Loucy (cell line): ENCODE results near the gene PDE4D.

Source experiments
- H2AFZ ChIP-seq: fragments of 200-600 bp; sonication (generic); 2 replicates; pipeline ENCODE4 v1.6.0; 2016; ENCODE audit warnings: antibody characterized with exemption, mild to moderate bottlenecking, low read length, moderate library complexity
- H3F3A ChIP-seq: fragments of 200-600 bp; 2 replicates; pipeline ENCODE4 v1.6.0; 2016; ENCODE audit warnings: antibody characterized with exemption, low read depth, mild to moderate bottlenecking
- H3K27me3 ChIP-seq: fragments of 200-600 bp; sonication (generic); 2 replicates; pipeline ENCODE4 v1.6.1; 2014; ENCODE audit warnings: low read length, mild to moderate bottlenecking; ENCODE audit not compliant: insufficient read depth, poor library complexity, severe bottlenecking
- H3K36me3 ChIP-seq: fragments of 200-600 bp; sonication (generic); 2 replicates; pipeline ENCODE4 v1.6.1; 2016; ENCODE audit warnings: low read length; ENCODE audit not compliant: insufficient read depth
- H3K4me1 ChIP-seq: fragments of 200-600 bp; sonication (generic); 2 replicates; pipeline ENCODE4 v1.5.1; 2014; ENCODE audit warnings: low read length, mild to moderate bottlenecking; ENCODE audit not compliant: insufficient read depth, poor library complexity, severe bottlenecking
- H3K4me2 ChIP-seq: fragments of 200-600 bp; sonication (generic); 2 replicates; pipeline ENCODE4 v1.6.0; 2014; ENCODE audit warnings: antibody characterized with exemption, low read length, low read depth, mild to moderate bottlenecking; ENCODE audit not compliant: poor library complexity, severe bottlenecking
- H3K4me3 ChIP-seq: fragments of 200-600 bp; sonication (generic); 2 replicates; pipeline ENCODE4 v1.5.1; 2014; ENCODE audit warnings: low read length, mild to moderate bottlenecking, mixed read lengths; ENCODE audit not compliant: poor library complexity, severe bottlenecking
- H3K79me2 ChIP-seq: fragments of 200-600 bp; sonication (generic); 2 replicates; pipeline ENCODE4 v1.6.1; 2014; ENCODE audit warnings: low read length; ENCODE audit not compliant: insufficient read depth
- H3K9ac ChIP-seq: fragments of 200-600 bp; sonication (generic); 2 replicates; pipeline ENCODE4 v1.6.0; 2014; ENCODE audit warnings: mild to moderate bottlenecking, low read depth, low read length, moderate library complexity; ENCODE audit not compliant: poor library complexity, severe bottlenecking
- H3K9me2 ChIP-seq: fragments of 200-600 bp; sonication (generic); replicated peaks from 2 replicates; pipeline ENCODE4 v1.6.1; 2016; ENCODE audit warnings: low read depth, low read length, mixed read lengths
- H3K9me3 ChIP-seq: fragments of 200-600 bp; sonication (generic); 2 replicates; pipeline ENCODE4 v1.6.1; 2014; ENCODE audit warnings: mild to moderate bottlenecking, antibody characterized with exemption, low read length, low read depth; ENCODE audit not compliant: insufficient read depth
- H4K20me1 ChIP-seq: fragments of 200-600 bp; sonication (generic); 2 replicates; pipeline ENCODE4 v1.6.0; 2014; ENCODE audit warnings: antibody characterized with exemption, low read length, mild to moderate bottlenecking; ENCODE audit not compliant: insufficient read depth, poor library complexity, severe bottlenecking
- EZH2phosphoT487 ChIP-seq: fragments of 200-600 bp; IDR thresholded peaks from 2 replicates; pipeline ENCODE4 v1.6.1; 2018; ENCODE audit warnings: antibody characterized with exemption, mild to moderate bottlenecking, moderate library complexity, borderline replicate concordance
- TF ChIP-seq, protein P1 (sequence below): fragments of 200-600 bp; sonication (generic); conservative IDR thresholded peaks from 2 replicates; pipeline ENCODE4 v1.5.1; 2014; ENCODE audit warnings: mild to moderate bottlenecking, antibody characterized with exemption, low read length

PDE4D gene

DNA sequence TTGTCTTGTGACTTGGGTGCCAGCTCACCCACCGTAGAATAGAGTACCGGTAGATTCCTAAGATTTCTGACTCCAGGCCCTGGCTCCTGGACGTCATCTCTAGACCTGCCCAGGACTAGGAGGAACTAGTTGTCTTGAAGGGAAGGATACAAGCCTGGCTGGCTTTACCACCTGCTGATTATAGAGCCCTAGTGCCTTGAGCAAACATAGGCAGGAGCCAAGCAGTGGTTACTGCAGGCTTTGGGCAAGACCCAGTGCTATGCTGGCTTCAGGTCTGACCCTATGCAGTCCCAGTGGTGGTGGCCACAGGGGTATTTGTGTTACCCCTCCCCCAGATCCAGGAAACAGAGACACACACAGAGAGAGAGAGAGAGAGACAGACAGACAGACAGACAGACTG lies 606.2 kb downstream of the PDE4D start:
- no peak overlapping the region for H3K4me2 ChIP-seq
- H3F3A ChIP-seq: no peaks in the 10 kb centered on the region
- no peak overlapping the region for H3K4me3 ChIP-seq
- no peak overlapping the region for H3K9ac ChIP-seq
- TF ChIP-seq, protein P1, sequence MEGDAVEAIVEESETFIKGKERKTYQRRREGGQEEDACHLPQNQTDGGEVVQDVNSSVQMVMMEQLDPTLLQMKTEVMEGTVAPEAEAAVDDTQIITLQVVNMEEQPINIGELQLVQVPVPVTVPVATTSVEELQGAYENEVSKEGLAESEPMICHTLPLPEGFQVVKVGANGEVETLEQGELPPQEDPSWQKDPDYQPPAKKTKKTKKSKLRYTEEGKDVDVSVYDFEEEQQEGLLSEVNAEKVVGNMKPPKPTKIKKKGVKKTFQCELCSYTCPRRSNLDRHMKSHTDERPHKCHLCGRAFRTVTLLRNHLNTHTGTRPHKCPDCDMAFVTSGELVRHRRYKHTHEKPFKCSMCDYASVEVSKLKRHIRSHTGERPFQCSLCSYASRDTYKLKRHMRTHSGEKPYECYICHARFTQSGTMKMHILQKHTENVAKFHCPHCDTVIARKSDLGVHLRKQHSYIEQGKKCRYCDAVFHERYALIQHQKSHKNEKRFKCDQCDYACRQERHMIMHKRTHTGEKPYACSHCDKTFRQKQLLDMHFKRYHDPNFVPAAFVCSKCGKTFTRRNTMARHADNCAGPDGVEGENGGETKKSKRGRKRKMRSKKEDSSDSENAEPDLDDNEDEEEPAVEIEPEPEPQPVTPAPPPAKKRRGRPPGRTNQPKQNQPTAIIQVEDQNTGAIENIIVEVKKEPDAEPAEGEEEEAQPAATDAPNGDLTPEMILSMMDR: no peak
- no peak for TF ChIP-seq EZH2phosphoT487
- H2AFZ ChIP-seq: no peak overlapping the region
- H3K9me2 ChIP-seq: no peaks in the 10 kb centered on the region
- H3K4me1 ChIP-seq: no peaks in the 10 kb centered on the region
- no peaks in the 10 kb centered on the region for H3K79me2 ChIP-seq
- H3K27me3 ChIP-seq: no peaks in the 10 kb centered on the region
- no peaks in the 10 kb centered on the region for H3K9me3 ChIP-seq
- no peaks in the 10 kb centered on the region for H3K36me3 ChIP-seq
- no peaks in the 10 kb centered on the region for H4K20me1 ChIP-seq

DNA sequence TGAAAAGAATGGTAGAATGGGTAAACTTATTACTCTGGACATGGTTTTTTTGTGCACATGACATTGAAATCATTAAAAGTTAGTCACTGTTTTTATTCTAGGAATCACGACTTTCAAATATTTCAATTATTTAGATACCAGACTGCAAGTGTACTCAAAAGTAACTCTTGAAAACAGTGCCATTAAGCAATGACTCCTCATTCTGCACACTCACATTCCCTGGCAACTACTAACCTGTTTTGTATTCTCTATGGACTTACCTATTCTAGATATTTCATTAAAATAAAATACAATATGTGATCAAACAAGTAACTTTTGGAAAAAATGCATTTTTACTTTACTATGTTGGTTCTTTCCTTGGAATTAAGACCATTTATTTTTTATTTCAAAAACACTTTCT lies 607.0 kb downstream of the PDE4D start:
- Histone ChIP-seq H3K9me2 (no peaks in the 10 kb centered on the region), H3F3A (no peaks in the 10 kb centered on the region), H3K9me3 (no peaks in the 10 kb centered on the region), H3K79me2 (no peaks in the 10 kb centered on the region), H2AFZ (no peak overlapping the region), H3K9ac (no peak overlapping the region), H3K4me3 (no peak overlapping the region), H3K4me2 (no peak overlapping the region), H3K27me3 (no peaks in the 10 kb centered on the region), H3K4me1 (no peaks in the 10 kb centered on the region), H3K36me3 (no peaks in the 10 kb centered on the region), H4K20me1 (no peaks in the 10 kb centered on the region)
- TF ChIP-seq EZH2phosphoT487: no peak
- TF ChIP-seq, protein P1: no peak

DNA sequence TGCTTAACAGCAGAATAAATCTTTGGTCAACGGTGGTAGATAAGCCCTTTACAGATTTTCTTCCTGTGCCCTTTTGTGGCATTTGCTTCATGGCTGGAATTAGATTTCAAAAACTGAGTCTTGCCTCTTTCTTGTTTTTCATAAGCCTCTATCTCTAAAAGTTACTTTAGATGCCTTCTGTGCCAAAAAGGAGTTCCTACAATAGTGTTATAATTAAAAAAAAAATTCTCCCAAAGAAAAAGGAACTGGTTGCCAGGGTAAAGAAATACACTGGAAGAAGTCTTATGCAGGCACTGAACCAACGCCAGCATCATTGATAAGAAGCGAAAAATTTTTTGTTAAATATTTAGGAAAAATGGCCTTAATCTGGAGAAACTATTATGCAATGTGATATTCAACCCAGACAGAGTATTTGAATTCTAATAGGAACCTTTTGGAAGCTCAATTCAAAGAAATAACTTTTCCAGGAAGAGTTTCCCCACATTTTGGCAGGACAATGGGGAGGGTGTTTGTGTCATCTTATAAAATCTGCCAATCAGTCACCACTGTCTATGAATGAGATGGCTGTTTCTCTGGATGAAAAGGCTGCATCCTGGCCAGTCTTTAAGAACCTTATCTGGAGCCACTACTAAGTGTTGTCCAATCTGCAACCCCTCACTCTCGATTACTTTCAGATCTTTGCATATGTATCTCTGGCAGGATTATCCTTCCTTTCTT lies 608.1 kb downstream of the PDE4D start:
- no peak for TF ChIP-seq EZH2phosphoT487
- TF ChIP-seq, protein P1: no peak
- H3K9me2 ChIP-seq: no peaks in the 10 kb centered on the region
- H3K9ac ChIP-seq: no peak overlapping the region

More for the DNA sequence above, 608.1 kb downstream of the PDE4D start:
- no peaks in the 10 kb centered on the region for H3K36me3 ChIP-seq
- no peak overlapping the region for H3K4me2 ChIP-seq
- H3K9me3 ChIP-seq: no peaks in the 10 kb centered on the region
- H4K20me1 ChIP-seq: no peaks in the 10 kb centered on the region
- no peak overlapping the region for H3K4me3 ChIP-seq
- no peaks in the 10 kb centered on the region for H3K4me1 ChIP-seq
- H3F3A ChIP-seq: no peaks in the 10 kb centered on the region
- H3K27me3 ChIP-seq: no peaks in the 10 kb centered on the region
- H3K79me2 ChIP-seq: no peaks in the 10 kb centered on the region
- H2AFZ ChIP-seq: no peak overlapping the region
